GM19193 (cell line): ENCODE data around the gene SEC24B.
A peak's percentile ranks its signal among the peaks of the same experiment; 100 is the strongest.

Experiments used
- POLR2A ChIP-seq: IDR thresholded peaks from 4 replicates; pipeline ENCODE4 v1.6.1; 2011; ENCODE audit not compliant: insufficient read depth, insufficient read length; ENCODE audit errors: extremely low read depth

SEC24B gene

GRCh38 chr4:109433205-109434006 is at the start of gene SEC24B:
SEC24B (plus strand) TSS chr4:109433815; CDS start chr4:109433870, 55 bp downstream.
- peak; percentile 82 for TF ChIP-seq POLR2A

GRCh38 chr4:109383823-109384222 is 49.8 kb upstream of the SEC24B start:
- no peak for TF ChIP-seq POLR2A

GRCh38 chr4:109385260-109385659 is 48.4 kb upstream of the SEC24B start:
- no peak for TF ChIP-seq POLR2A

- no peak for TF ChIP-seq POLR2A
These were observed 44.1 kb upstream of the SEC24B start for GRCh38 chr4:109389369-109390114.

- no peak for TF ChIP-seq POLR2A
These were observed 43.4 kb upstream of the SEC24B start for GRCh38 chr4:109390115-109390768.

GRCh38 chr4:109395694-109396093 is 37.9 kb upstream of the SEC24B start:
- TF ChIP-seq POLR2A: no peak

GRCh38 chr4:109398928-109399327 is 34.7 kb upstream of the SEC24B start:
- no peak for TF ChIP-seq POLR2A

GRCh38 chr4:109406337-109406931 is 27.2 kb upstream of the SEC24B start:
- no peak for TF ChIP-seq POLR2A

GRCh38 chr4:109407027-109407737 is 26.4 kb upstream of the SEC24B start:
- TF ChIP-seq POLR2A: no peak

GRCh38 chr4:109408711-109409110 is 24.9 kb upstream of the SEC24B start:
- no peak for TF ChIP-seq POLR2A

GRCh38 chr4:109410226-109410625 is 23.4 kb upstream of the SEC24B start:
- TF ChIP-seq POLR2A: no peak

GRCh38 chr4:109410776-109411175 is 22.8 kb upstream of the SEC24B start:
- no peak for TF ChIP-seq POLR2A

GRCh38 chr4:109411964-109412363 is 21.7 kb upstream of the SEC24B start:
- TF ChIP-seq POLR2A: no peak

- TF ChIP-seq POLR2A: no peak
These were observed 20.8 kb upstream of the SEC24B start for GRCh38 chr4:109412776-109413175.
